T-cell (primary cell): ENCODE data around the gene PRSS2. TPM values are rescaled to one million over a fixed set of nuclear protein-coding genes. Genes with fewer than 3 reads are reported as not detected.

Experiments used
- ATAC-seq, 4 experiments: fragments of 200-7000 bp in 3 of 4; fragments of 150-1000 bp in 1 of 4; cut with Tn5 transposase; replicated peaks in 1 of 4; 1 replicate in 3 of 4; 2 replicates in 1 of 4; pipeline ENCODE4 v1.10.0; 2021; ENCODE audit warnings: moderate library complexity in 3 of 4, mild to moderate bottlenecking in 2 of 4, moderate number of reproducible peaks in 1 of 4
- CTCF ChIA-PET, 2 donors: fragments of 300-600 bp; sonication (Branson Sonifier 250); formaldehyde crosslinking; loops; one replicate each; lab custom pipeline; 2022; ENCODE audit warnings: antibody characterized with exemption in 2 of 2; lab: Charles Lee
- POLR2A ChIA-PET, 2 donors: fragments of 300-600 bp; sonication (Branson Sonifier 250); formaldehyde crosslinking; loops; one replicate each; lab custom pipeline; 2022; ENCODE audit warnings: antibody characterized with exemption in 2 of 2; lab: Charles Lee
- DNase-seq, 35 experiments: peaks; one replicate each; pipeline versions ENCODE4 v3.0.0 to v3.0.0-alpha.2; 2013 to 2023
- H3K27ac ChIP-seq: one replicate; pipeline ENCODE4 v1.5.1; 2013; ENCODE audit warnings: low read length
- H3K27me3 ChIP-seq, 2 experiments: replicated peaks in 1 of 2; 1 replicate in 1 of 2; 2 replicates in 1 of 2; pipeline versions ENCODE4 v1.6.1 to v1.7.0; 2013; ENCODE audit warnings: low read length in 1 of 2, mixed read lengths in 1 of 2; ENCODE audit not compliant: control insufficient read depth in 2 of 2, insufficient read depth in 2 of 2; ENCODE audit errors: extremely low read depth in 1 of 2
- H3K36me3 ChIP-seq, 2 donors: 1 replicate in 1 of 2; 2 replicates in 1 of 2; pipeline versions ENCODE4 v1.6.1 to v1.7.0; 2013; ENCODE audit warnings: low read length in 1 of 2; ENCODE audit not compliant: control insufficient read depth in 2 of 2, insufficient read depth in 1 of 2; ENCODE audit errors: extremely low read depth in 1 of 2
- H3K4me1 ChIP-seq, 2 experiments: 1 replicate in 1 of 2; 2 replicates in 1 of 2; pipeline versions ENCODE4 v1.6.1 to v1.7.0; 2013; ENCODE audit warnings: low read length in 2 of 2, mixed read lengths in 1 of 2; ENCODE audit not compliant: insufficient read depth in 2 of 2, control insufficient read depth in 1 of 2; ENCODE audit errors: extremely low read depth in 1 of 2
- H3K4me3 ChIP-seq, 2 donors: 1 replicate in 1 of 2; 2 replicates in 1 of 2; pipeline versions ENCODE4 v1.5.1 to v1.7.0; 2013; ENCODE audit warnings: mild to moderate bottlenecking in 2 of 2, low read length in 1 of 2, moderate library complexity in 1 of 2; ENCODE audit not compliant: control insufficient read depth in 1 of 2; ENCODE audit errors: extremely low read depth in 1 of 2
- H3K9me3 ChIP-seq: 2 replicates; pipeline ENCODE4 v1.7.0; 2013
- H3K27ac Mint-ChIP-seq, 2 donors: one replicate each; pipeline ENCODE4 v1.8.0; 2020 to 2021; ENCODE audit warnings: mild to moderate bottlenecking in 2 of 2, mixed read lengths in 2 of 2
- H3K27me3 Mint-ChIP-seq, 2 donors: one replicate each; pipeline ENCODE4 v1.8.0; 2021 to 2022; ENCODE audit warnings: mixed read lengths in 2 of 2
- H3K36me3 Mint-ChIP-seq: one replicate; pipeline ENCODE4 v1.8.0; 2021; ENCODE audit warnings: mixed read lengths
- H3K4me1 Mint-ChIP-seq, 3 donors: one replicate each; pipeline ENCODE4 v1.8.0; 2020 to 2022; ENCODE audit warnings: mixed read lengths in 3 of 3, mild to moderate bottlenecking in 1 of 3
- H3K4me3 Mint-ChIP-seq, 3 donors: one replicate each; pipeline ENCODE4 v1.8.0; 2020 to 2022; ENCODE audit warnings: mild to moderate bottlenecking in 3 of 3, mixed read lengths in 3 of 3, moderate library complexity in 3 of 3
- H3K9me3 Mint-ChIP-seq, 3 donors: one replicate each; pipeline ENCODE4 v1.8.0; 2020 to 2022; ENCODE audit warnings: mixed read lengths in 3 of 3
- WGBS: methylation state at CpG from one replicate; pipeline ENCODE4 v1.1.5; 2013; ENCODE audit warnings: missing lambda C conversion rate; ENCODE audit not compliant: insufficient coverage; 5-methylcytosine and 5-hydroxymethylcytosine counted together
- total RNA-seq, 35 experiments: library from RNA in 6 of 35; stranded (reverse) in 6 of 35; fragments of 120-200 nt in 1 of 35; gene quantifications; one replicate each; pipeline versions ENCODE4 v1.2.1 to v1.2.4 and lab custom pipeline; 2013 to 2026

PRSS2 gene
- total RNA-seq, 5 donors from 2014 or later (not counting 1 experiment from before 2014, with no cell fraction given) = 47.1 to 64.6 (median 57.7) TPM; not detected in 2

GRCh38 chr7:142812437-142813215 lies 41.9 kb downstream of the PRSS2 start:
- Histone ChIP-seq H3K9me3 (no peaks in the 10 kb centered on the region), H3K4me3 (peak overlapping the region; percentile 25 to 58), H3K27me3 (no peaks in the 10 kb centered on the region), H3K36me3 (no peaks in the 10 kb centered on the region), H3K27ac (peak overlapping the region; percentile 97), H3K4me1 (peaks cover 58 to 63% of the 10 kb centered on the region in 2 experiments)
- Mint-ChIP-seq H3K4me3 (peak overlapping the region; percentile 68 to 93 (median 77)), H3K27me3 (peaks cover 0 to 1% of the 10 kb centered on the region in 2 donors), H3K27ac (peak overlapping the region; percentile 100), H3K9me3 (no peaks in the 10 kb centered on the region), H3K4me1 (peaks cover 68 to 82% (median 78%) of the 10 kb centered on the region in 3 donors), H3K36me3 (peaks cover 4% of the 10 kb centered on the region)
- peak in 2 of 35 experiments; percentile 26 to 28 for DNase-seq
- POLR2A ChIA-PET = interaction anchor here (0.5 to 11.5 kb wide), 7 partner anchors 14 to 316 kb away, joined by 3 to 577 read pairs (median 112); no protein-coding TSS in a partner anchor
- ATAC-seq = no peak
- WGBS = 58% methylated on average over 5 of the region's 7 CpGs
- CTCF ChIA-PET = interaction anchor here (0.5 to 10.8 kb wide), 16 partner anchors 13 to 560 kb away, joined by 3 to 382 read pairs (median 4); no protein-coding TSS in a partner anchor

GRCh38 chr7:142813226-142813625 lies 42.5 kb downstream of the PRSS2 start:
- peaks cover 53 to 57% of the 10 kb centered on the region in 2 experiments for H3K4me1 ChIP-seq
- no CpG with 5 or more reads among the region's 2 CpGs for WGBS
- Mint-ChIP-seq H3K4me1 (peaks cover 62 to 76% (median 75%) of the 10 kb centered on the region in 3 donors), H3K27ac (peak overlapping the region; percentile 100), H3K36me3 (peaks cover 4% of the 10 kb centered on the region), H3K9me3 (no peaks in the 10 kb centered on the region), H3K27me3 (peaks cover 0 to 3% of the 10 kb centered on the region in 2 donors), H3K4me3 (peak overlapping the region; percentile 68 to 93 (median 77))
- H3K27me3 ChIP-seq = no peaks in the 10 kb centered on the region
- ATAC-seq (no peak), DNase-seq (peak in 2 of 35 experiments; percentile 29 to 39)
- peak overlapping the region; percentile 97 for H3K27ac ChIP-seq
- H3K4me3 ChIP-seq = peak overlapping the region; percentile 25 to 58
- H3K9me3 ChIP-seq = no peaks in the 10 kb centered on the region
- POLR2A ChIA-PET = interaction anchor here (0.6 to 11.5 kb wide), 4 partner anchors 14 to 317 kb away, joined by 3 to 577 read pairs (median 96); no protein-coding TSS in a partner anchor
- no peaks in the 10 kb centered on the region for H3K36me3 ChIP-seq
- CTCF ChIA-PET = interaction anchor here (0.7 to 10.8 kb wide), 13 partner anchors 13 to 509 kb away, joined by 3 to 382 read pairs (median 3); no protein-coding TSS in a partner anchor

- CTCF ChIA-PET = interaction anchor here (0.7 to 10.8 kb wide), 12 partner anchors 12 to 509 kb away, joined by 3 to 382 read pairs (median 3); no protein-coding TSS in a partner anchor
- H3K27me3 ChIP-seq = no peaks in the 10 kb centered on the region
Observed at GRCh38 chr7:142813699-142814098, 42.9 kb downstream of the PRSS2 start.

GRCh38 chr7:142814451-142814850 lies 43.7 kb downstream of the PRSS2 start:
- ChIA-PET POLR2A (interaction anchor here in 1 of 2 donors (11.5 kb wide), 1 partner anchor 26 kb away, joined by 577 read pairs; no protein-coding TSS in a partner anchor), CTCF (interaction anchor here (0.6 to 10.8 kb wide), 10 partner anchors 11 to 491 kb away, joined by 3 to 382 read pairs (median 3); partner anchors contain the start of gene EPHB6 (in 1 of the 2))
- no peaks in the 10 kb centered on the region for H3K9me3 ChIP-seq
- peaks cover 4% of the 10 kb centered on the region for H3K36me3 Mint-ChIP-seq
- peak overlapping the region; percentile 42 to 93 (median 49) for H3K4me3 Mint-ChIP-seq
- H3K36me3 ChIP-seq = no peaks in the 10 kb centered on the region
- peaks cover 54 to 75% (median 71%) of the 10 kb centered on the region in 3 donors for H3K4me1 Mint-ChIP-seq
- H3K27ac Mint-ChIP-seq = peak overlapping the region; percentile 70 to 79
- ATAC-seq (no peak), DNase-seq (no peak)
- peaks cover 0 to 5% of the 10 kb centered on the region in 2 donors for H3K27me3 Mint-ChIP-seq
- no CpG with 5 or more reads among the region's 2 CpGs for WGBS
- H3K27me3 ChIP-seq = no peaks in the 10 kb centered on the region
- H3K27ac ChIP-seq = no peak overlapping the region
- H3K4me1 ChIP-seq = peaks cover 45 to 48% of the 10 kb centered on the region in 2 experiments
- H3K4me3 ChIP-seq = peak overlapping the region in 1 of 2 donors; percentile 10
- no peaks in the 10 kb centered on the region for H3K9me3 Mint-ChIP-seq

More at GRCh38 chr7:142813699-142814098, 42.9 kb downstream of the PRSS2 start:
- Histone ChIP-seq H3K9me3 (no peaks in the 10 kb centered on the region), H3K27ac (peak overlapping the region; percentile 97), H3K4me3 (no peak overlapping the region), H3K36me3 (no peaks in the 10 kb centered on the region), H3K4me1 (peaks cover 51 to 52% of the 10 kb centered on the region in 2 experiments)
- Mint-ChIP-seq H3K4me3 (peak overlapping the region; percentile 68 to 93 (median 77)), H3K27ac (peak overlapping the region; percentile 100), H3K9me3 (no peaks in the 10 kb centered on the region), H3K4me1 (peaks cover 58 to 75% (median 72%) of the 10 kb centered on the region in 3 donors), H3K36me3 (peaks cover 4% of the 10 kb centered on the region), H3K27me3 (peaks cover 0 to 3% of the 10 kb centered on the region in 2 donors)
- DNase-seq = no peak
- 67% methylated on average over 1 of the region's 1 CpG for WGBS
- POLR2A ChIA-PET = interaction anchor here (1.1 to 11.5 kb wide), 3 partner anchors 15 to 25 kb away, joined by 6 to 577 read pairs (median 187); no protein-coding TSS in a partner anchor
- no peak for ATAC-seq

GRCh38 chr7:142815134-142815533 lies 44.4 kb downstream of the PRSS2 start:
- Histone ChIP-seq H3K27ac (no peak overlapping the region), H3K9me3 (no peaks in the 10 kb centered on the region), H3K4me3 (no peak overlapping the region), H3K4me1 (peaks cover 39 to 42% of the 10 kb centered on the region in 2 experiments), H3K36me3 (no peaks in the 10 kb centered on the region), H3K27me3 (no peaks in the 10 kb centered on the region)
- Mint-ChIP-seq H3K27me3 (peaks cover 0 to 10% of the 10 kb centered on the region in 2 donors), H3K4me3 (peak overlapping the region; percentile 30 to 55 (median 52)), H3K9me3 (no peaks in the 10 kb centered on the region), H3K36me3 (peaks cover 4% of the 10 kb centered on the region), H3K4me1 (peaks cover 48 to 68% (median 64%) of the 10 kb centered on the region in 3 donors), H3K27ac (peak overlapping the region; percentile 65 to 70)
- ATAC-seq (peak in 1 of 4 experiments; percentile 17), DNase-seq (peak in 1 of 35 experiments; percentile 27)
- POLR2A ChIA-PET = interaction anchor here in 1 of 2 donors (11.5 kb wide), 1 partner anchor 27 kb away, joined by 577 read pairs; no protein-coding TSS in a partner anchor
- CTCF ChIA-PET = interaction anchor here (0.5 to 10.8 kb wide), 9 partner anchors 16 to 178 kb away, joined by 3 to 382 read pairs (median 3); partner anchors contain the start of gene EPHB6 (in 1 of the 2)
- WGBS = 100% methylated on average over 1 of the region's 3 CpGs
